HEK293 (cell line): ENCODE results near the gene H2AZ2.

ENCODE experiments used
- CTCF ChIA-PET: fragments of 350-600 bp; formaldehyde crosslinking; extraction: SDS; loops from one replicate; lab custom pipeline; 2021; ENCODE audit warnings: antibody characterized with exemption; lab: Yijun Ruan, JAX
- POLR2A ChIA-PET: fragments of 300-600 bp; formaldehyde crosslinking; extraction: SDS; loops from one replicate; lab custom pipeline; 2020; ENCODE audit warnings: antibody characterized with exemption, inconsistent platforms; lab: Yijun Ruan, JAX
- H3K27ac ChIP-seq: fragments of 200-500 bp; sonication (Bioruptor generic); 2 replicates; pipeline ENCODE4 v1.5.1; 2014; ENCODE audit warnings: low read depth, low read length, control low read depth, inconsistent platforms; ENCODE audit errors: extremely low read depth
- H3K36me3 ChIP-seq, 2 experiments: fragments of 200-500 bp in 1 of 2; sonication (Bioruptor generic) in 1 of 2; 1 replicate in 1 of 2; 2 replicates in 1 of 2; pipeline ENCODE4 v1.5.1; 2014 to 2017; ENCODE audit warnings: inconsistent platforms in 2 of 2, low read length in 2 of 2; ENCODE audit not compliant: control insufficient read depth in 2 of 2, insufficient read depth in 1 of 2
- H3K4me1 ChIP-seq: fragments of 200-500 bp; sonication (Bioruptor generic); 2 replicates; pipeline ENCODE4 v1.5.1; 2014; ENCODE audit warnings: mild to moderate bottlenecking, low read length, inconsistent platforms; ENCODE audit not compliant: control insufficient read depth, insufficient read depth
- H3K4me3 ChIP-seq: 2 replicates; pipeline ENCODE4 v1.5.1; 2011; ENCODE audit warnings: low read depth, mild to moderate bottlenecking, control low read depth, low read length, moderate library complexity
- H3K9me3 ChIP-seq: fragments of 200-500 bp; sonication (Bioruptor generic); 2 replicates; pipeline ENCODE4 v1.5.1; 2014; ENCODE audit warnings: low read depth, low read length, inconsistent platforms; ENCODE audit not compliant: control insufficient read depth, insufficient read depth
- BCL11A ChIP-seq: fragments of 450-650 bp; formaldehyde crosslinking; IDR thresholded peaks from 2 replicates; pipeline ENCODE4 v1.5.1; 2016; ENCODE audit warnings: low read depth, missing biosample characterization, missing genetic modification characterization
- CTCF ChIP-seq: fragments of 450-650 bp; formaldehyde crosslinking; IDR thresholded peaks from 2 replicates; pipeline ENCODE4 v1.5.1; 2016; ENCODE audit warnings: missing biosample characterization, missing genetic modification characterization
- FEZF1 ChIP-seq: fragments of 450-650 bp; formaldehyde crosslinking; IDR thresholded peaks from 2 replicates; pipeline ENCODE4 v1.5.1; 2016; ENCODE audit warnings: missing biosample characterization, missing genetic modification characterization
- HIC1 ChIP-seq: fragments of 450-650 bp; formaldehyde crosslinking; IDR thresholded peaks from 2 replicates; pipeline ENCODE4 v1.5.1; 2016; ENCODE audit warnings: missing biosample characterization, missing genetic modification characterization
- HOXA7 ChIP-seq: sonication (generic); formaldehyde crosslinking; IDR thresholded peaks from 2 replicates; pipeline ENCODE4 v1.8.1; 2022; ENCODE audit warnings: missing genetic modification reagents, borderline replicate concordance
- INSM2 ChIP-seq: fragments of 450-650 bp; formaldehyde crosslinking; IDR thresholded peaks from 2 replicates; pipeline ENCODE4 v1.5.1; 2016; ENCODE audit warnings: missing biosample characterization, missing genetic modification characterization
- KLF1 ChIP-seq: fragments of 450-650 bp; formaldehyde crosslinking; IDR thresholded peaks from 2 replicates; pipeline ENCODE4 v1.5.1; 2016; ENCODE audit warnings: missing biosample characterization, missing genetic modification characterization
- SP7 ChIP-seq: fragments of 450-650 bp; formaldehyde crosslinking; IDR thresholded peaks from 2 replicates; pipeline ENCODE4 v1.5.1; 2016; ENCODE audit warnings: missing biosample characterization, missing genetic modification characterization
- ZBTB17 ChIP-seq: fragments of 450-650 bp; formaldehyde crosslinking; IDR thresholded peaks from 2 replicates; pipeline ENCODE4 v1.5.1; 2016; ENCODE audit warnings: missing biosample characterization, missing genetic modification characterization
- ZFHX2 ChIP-seq: fragments of 450-650 bp; formaldehyde crosslinking; conservative IDR thresholded peaks from 2 replicates; pipeline ENCODE4 v1.5.1; 2016; ENCODE audit warnings: missing biosample characterization, missing genetic modification characterization
- ZIC2 ChIP-seq: fragments of 450-650 bp; formaldehyde crosslinking; IDR thresholded peaks from 2 replicates; pipeline ENCODE4 v1.5.1; 2016; ENCODE audit warnings: missing biosample characterization, missing genetic modification characterization
- ZNF133 ChIP-seq: fragments of 450-650 bp; formaldehyde crosslinking; IDR thresholded peaks from 2 replicates; pipeline ENCODE4 v1.5.1; 2016; ENCODE audit warnings: missing biosample characterization, missing genetic modification characterization
- ZNF2 ChIP-seq: fragments of 450-650 bp; formaldehyde crosslinking; IDR thresholded peaks from 2 replicates; pipeline ENCODE4 v1.5.1; 2016; ENCODE audit warnings: missing biosample characterization, missing genetic modification characterization
- ZNF214 ChIP-seq: fragments of 450-650 bp; formaldehyde crosslinking; IDR thresholded peaks from 2 replicates; pipeline ENCODE4 v1.5.1; 2017; ENCODE audit warnings: missing biosample characterization, mild to moderate bottlenecking, missing genetic modification characterization, borderline replicate concordance
- ZNF24 ChIP-seq: fragments of 450-650 bp; formaldehyde crosslinking; IDR thresholded peaks from 2 replicates; pipeline ENCODE4 v1.5.1; 2016; ENCODE audit warnings: missing biosample characterization, missing genetic modification characterization
- ZNF394 ChIP-seq: fragments of 450-650 bp; formaldehyde crosslinking; IDR thresholded peaks from 2 replicates; pipeline ENCODE4 v1.5.1; 2016; ENCODE audit warnings: missing biosample characterization, missing genetic modification characterization, mild to moderate bottlenecking, moderate library complexity, borderline replicate concordance
- ZNF521 ChIP-seq: fragments of 450-650 bp; formaldehyde crosslinking; IDR thresholded peaks from 2 replicates; pipeline ENCODE4 v1.5.1; 2017; ENCODE audit warnings: missing biosample characterization, mild to moderate bottlenecking, missing genetic modification characterization
- ZNF621 ChIP-seq: fragments of 450-650 bp; formaldehyde crosslinking; IDR thresholded peaks from 2 replicates; pipeline ENCODE4 v1.5.1; 2017; ENCODE audit warnings: missing biosample characterization, missing genetic modification characterization
- ZNF704 ChIP-seq: fragments of 450-650 bp; formaldehyde crosslinking; IDR thresholded peaks from 2 replicates; pipeline ENCODE4 v1.5.1; 2016; ENCODE audit warnings: missing biosample characterization, missing genetic modification characterization
- ZNF768 ChIP-seq: fragments of 450-650 bp; formaldehyde crosslinking; IDR thresholded peaks from 2 replicates; pipeline ENCODE4 v1.5.1; 2018; ENCODE audit warnings: missing biosample characterization, mild to moderate bottlenecking, missing genetic modification characterization
- ZNF785 ChIP-seq: fragments of 450-650 bp; formaldehyde crosslinking; IDR thresholded peaks from 2 replicates; pipeline ENCODE4 v1.5.1; 2016; ENCODE audit warnings: missing biosample characterization, missing genetic modification characterization

The H2AZ2 gene

GRCh38 chr7:44799939-44800338 lies 47.9 kb downstream of the H2AZ2 start:
- Histone ChIP-seq H3K4me1 (0 out of 2 replicates have a peak, but pooled peaks cover 4% of the 10 kb centered on the region), H3K4me3 (no peak overlapping the region), H3K36me3 (peaks cover 51 to 64% of the 10 kb centered on the region in 2 experiments), H3K9me3 (no peaks in the 10 kb centered on the region), H3K27ac (no peak overlapping the region)
- POLR2A ChIA-PET: interaction anchor here (0.6 kb wide), 1 partner anchor 86 kb away, joined by 5 read pairs; no protein-coding TSS in a partner anchor
- CTCF ChIA-PET: no interaction called here
- TF ChIP-seq ZFHX2: no peak
- no peak for TF ChIP-seq SP7 (tag by site-specific recombination)
- TF ChIP-seq ZNF521 (tag by site-specific recombination): no peak
- no peak for TF ChIP-seq HIC1 (tag by site-specific recombination)
- no peak for TF ChIP-seq CTCF
- TF ChIP-seq ZNF133 (tag by site-specific recombination): no peak

- Histone ChIP-seq H3K36me3 (peaks cover 47 to 63% of the 10 kb centered on the region in 2 experiments), H3K27ac (no peak overlapping the region)
- CTCF ChIA-PET: interaction anchor here (0.6 to 1.5 kb wide), 8 partner anchors 22 to 337 kb away, joined by 3 to 11 read pairs (median 6); partner anchors contain the start of gene H2AZ2
Measured at GRCh38 chr7:44798649-44799305, 49.1 kb downstream of the H2AZ2 start.

GRCh38 chr7:44797329-44798258 lies 50.3 kb downstream of the H2AZ2 start:
- CTCF ChIA-PET: interaction anchor here (0.9 to 1.5 kb wide), 7 partner anchors 23 to 339 kb away, joined by 3 to 11 read pairs (median 5); partner anchors contain the start of gene H2AZ2
- H3K4me1 ChIP-seq: 0 out of 2 replicates have a peak, but pooled peaks cover 4% of the 10 kb centered on the region
- no peaks in the 10 kb centered on the region for H3K9me3 ChIP-seq
- H3K36me3 ChIP-seq: peaks cover 35 to 52% of the 10 kb centered on the region in 2 experiments
- peak overlapping the region; percentile 87 for H3K4me3 ChIP-seq
- peak overlapping the region; percentile 95 for H3K27ac ChIP-seq
- POLR2A ChIA-PET: interaction anchor here (0.6 to 3.0 kb wide), 14 partner anchors 8 to 224 kb away, joined by 3 to 16 read pairs (median 4); partner anchors contain the start of genes CCM2, DDX56, H2AZ2 and OGDH
- TF ChIP-seq ZNF214 (no peak), ZNF24 (tag by site-specific recombination) (no peak), INSM2 (tag by site-specific recombination) (no peak), ZNF2 (tag by site-specific recombination) (peak; percentile 33; the same call in 1 of the 2 replicates), ZNF785 (tag by site-specific recombination) (no peak), ZNF133 (tag by site-specific recombination) (no peak), HOXA7 (CRISPR knock-in tag) (no peak), ZNF394 (tag by site-specific recombination) (peak; percentile 26; the same call in 1 of the 2 replicates), ZNF621 (tag by site-specific recombination) (no peak), KLF1 (tag by site-specific recombination) (no peak), BCL11A (tag by site-specific recombination) (no peak), ZIC2 (tag by site-specific recombination) (no peak), ZBTB17 (no peak), ZNF768 (tag by site-specific recombination) (no peak)

More at GRCh38 chr7:44798649-44799305, 49.1 kb downstream of the H2AZ2 start:
- Histone ChIP-seq H3K4me1 (0 out of 2 replicates have a peak, but pooled peaks cover 4% of the 10 kb centered on the region), H3K9me3 (no peaks in the 10 kb centered on the region), H3K4me3 (peak overlapping the region; percentile 87)
- TF ChIP-seq FEZF1 (tag by site-specific recombination) (0 out of 2 replicates have a peak, but pooled peaks have one; percentile 16), ZNF704 (tag by site-specific recombination) (no peak)
- POLR2A ChIA-PET: interaction anchor here (0.6 to 3.0 kb wide), 9 partner anchors 21 to 225 kb away, joined by 3 to 16 read pairs (median 5); partner anchors contain the start of genes CCM2, DDX56, H2AZ2 and OGDH
